AG04450 (cell line): ENCODE measurements around the gene HMGXB3. TPM values are rescaled to one million over a fixed set of nuclear protein-coding genes. Genes with fewer than 3 reads are reported as not detected.

Experiments
- CTCF ChIA-PET: fragments of 300-600, 350-600 bp; formaldehyde crosslinking; extraction: SDS; loops from one replicate; lab custom pipeline; 2022; ENCODE audit warnings: antibody characterized with exemption, inconsistent platforms; lab: Charles Lee
- POLR2A ChIA-PET: fragments of 350-600 bp; formaldehyde crosslinking; extraction: SDS; loops from one replicate; lab custom pipeline; 2021; ENCODE audit warnings: antibody characterized with exemption, inconsistent platforms; lab: Yijun Ruan, JAX
- DNase-seq: peaks from one replicate; pipeline ENCODE4 v3.0.0-alpha.2; 2011; ENCODE audit warnings: low read depth, low spot score
- H3K27ac ChIP-seq: one replicate; pipeline ENCODE4 v1.5.1; 2012; ENCODE audit warnings: low read depth, low read length, control low read depth
- H3K27me3 ChIP-seq: one replicate; pipeline ENCODE4 v1.6.0; 2012; ENCODE audit warnings: low read length; ENCODE audit not compliant: control insufficient read depth, insufficient read depth
- H3K4me3 ChIP-seq: 2 replicates; pipeline ENCODE4 v1.5.1; 2011; ENCODE audit warnings: mild to moderate bottlenecking, low read depth, low read length, control low read depth
- H3K9me3 ChIP-seq: 2 replicates; pipeline ENCODE4 v1.5.1; 2012; ENCODE audit warnings: low read length; ENCODE audit not compliant: control insufficient read depth, insufficient read depth
- CTCF ChIP-seq: IDR thresholded peaks from 2 replicates; pipeline ENCODE4 v1.5.1; 2011; ENCODE audit warnings: low read depth, low read length, control low read depth, inconsistent platforms
- polyA plus RNA-seq: library from polyadenylated mRNA; depleted of rRNA; stranded (reverse); fragments of >200 nt; gene quantifications from 2 replicates; pipeline ENCODE4 v1.2.3, GENCODE V29; 2011

The HMGXB3 gene
- polyA plus RNA-seq, 1 experiment = 37.0 TPM

- Histone ChIP-seq H3K9me3 (no peaks in the 10 kb centered on the region; the same call in 1 of the 2 replicates), H3K4me3 (no peak overlapping the region), H3K27me3 (no peaks in the 10 kb centered on the region), H3K27ac (no peak overlapping the region)
- POLR2A ChIA-PET = no interaction called here
- CTCF ChIA-PET = no interaction called here
- DNase-seq = no peak
- TF ChIP-seq CTCF = no peak
Observed at GRCh38 chr5:150057511-150057910, 57.0 kb downstream of the HMGXB3 start.

- Histone ChIP-seq H3K27me3 (no peaks in the 10 kb centered on the region), H3K9me3 (no peaks in the 10 kb centered on the region; the same call in 1 of the 2 replicates), H3K27ac (no peak overlapping the region), H3K4me3 (no peak overlapping the region)
- DNase-seq = no peak
- no peak for TF ChIP-seq CTCF
- CTCF ChIA-PET = no interaction called here
- POLR2A ChIA-PET = no interaction called here
Observed at GRCh38 chr5:150057996-150058395, 57.5 kb downstream of the HMGXB3 start.

GRCh38 chr5:150058480-150059126 lies 58.1 kb downstream of the HMGXB3 start:
- H3K27me3 ChIP-seq = no peaks in the 10 kb centered on the region
- TF ChIP-seq CTCF = no peak
- CTCF ChIA-PET = no interaction called here
- H3K4me3 ChIP-seq = no peak overlapping the region
- no peak overlapping the region for H3K27ac ChIP-seq
- DNase-seq = no peak
- H3K9me3 ChIP-seq = no peaks in the 10 kb centered on the region; the same call in 1 of the 2 replicates
- POLR2A ChIA-PET = interaction anchor here (1.1 kb wide), 1 partner anchor 54 kb away, joined by 3 read pairs; no protein-coding TSS in a partner anchor

- Histone ChIP-seq H3K4me3 (no peak overlapping the region), H3K27me3 (no peaks in the 10 kb centered on the region), H3K9me3 (no peaks in the 10 kb centered on the region; the same call in 1 of the 2 replicates), H3K27ac (no peak overlapping the region)
- CTCF ChIA-PET = no interaction called here
- TF ChIP-seq CTCF = no peak
- POLR2A ChIA-PET = interaction anchor here (1.1 kb wide), 1 partner anchor 53 kb away, joined by 3 read pairs; no protein-coding TSS in a partner anchor
- DNase-seq = no peak
Observed at GRCh38 chr5:150059623-150060022, 59.1 kb downstream of the HMGXB3 start.

GRCh38 chr5:150060471-150060870 lies 59.9 kb downstream of the HMGXB3 start:
- ChIA-PET POLR2A (interaction anchor here (0.7 kb wide), 1 partner anchor 208 kb away, joined by 3 read pairs; no protein-coding TSS in a partner anchor), CTCF (interaction anchor here (0.7 kb wide), 1 partner anchor 104 kb away, joined by 6 read pairs; no protein-coding TSS in a partner anchor)
- Histone ChIP-seq H3K27ac (no peak overlapping the region), H3K9me3 (no peaks in the 10 kb centered on the region; the same call in 1 of the 2 replicates), H3K27me3 (no peaks in the 10 kb centered on the region), H3K4me3 (no peak overlapping the region)
- no peak for DNase-seq
- TF ChIP-seq CTCF = no peak
